ENCODE results near the gene DNER. TPM values are rescaled to one million over a fixed set of nuclear protein-coding genes. Genes with fewer than 3 reads are reported as not detected.

DNER gene
- total RNA-seq, 4 donors from 2014 or later: 1.9 to 24.7 (median 4.9) TPM

- Histone ChIP-seq H3K27me3 (no peaks in the 10 kb centered on the region), H3K27ac (no peak overlapping the region), H3K4me1 (no peaks in the 10 kb centered on the region), H3K9me3 (no peaks in the 10 kb centered on the region), H3K4me3 (no peak overlapping the region), H3K36me3 (no peaks in the 10 kb centered on the region)
- no peak for TF ChIP-seq CTCF (IDR thresholded peaks at IDR 0.05)
- no peak for DNase-seq
- intact Hi-C loops (cut with DNase I; ENCODE audit: low total_unique reads): no loop called here
Observed at GRCh38 chr2:229344955-229345354, 369.4 kb downstream of the DNER start.

- intact Hi-C loops (cut with DNase I; ENCODE audit: low total_unique reads): no loop called here
- no peak for DNase-seq
- Histone ChIP-seq H3K9me3 (no peaks in the 10 kb centered on the region), H3K4me1 (no peaks in the 10 kb centered on the region), H3K27ac (no peak overlapping the region), H3K4me3 (no peak overlapping the region), H3K36me3 (no peaks in the 10 kb centered on the region), H3K27me3 (no peaks in the 10 kb centered on the region)
- no peak for TF ChIP-seq CTCF (IDR thresholded peaks at IDR 0.05)
- TF ChIP-seq POLR2A (IDR thresholded peaks at IDR 0.05): no peak
Observed at GRCh38 chr2:229344151-229344551, 370.2 kb downstream of the DNER start.

- Histone ChIP-seq H3K9me3 (no peaks in the 10 kb centered on the region), H3K4me3 (no peak overlapping the region), H3K27me3 (no peaks in the 10 kb centered on the region), H3K4me1 (no peaks in the 10 kb centered on the region), H3K27ac (no peak overlapping the region), H3K36me3 (no peaks in the 10 kb centered on the region)
- no peak for DNase-seq
- intact Hi-C loops (cut with DNase I; ENCODE audit: low total_unique reads): no loop called here
- no peak for TF ChIP-seq CTCF (IDR thresholded peaks at IDR 0.05)
- no peak for TF ChIP-seq POLR2A (IDR thresholded peaks at IDR 0.05)
Observed at GRCh38 chr2:229343661-229344060, 370.7 kb downstream of the DNER start.

GRCh38 chr2:229342376-229342775, 372.0 kb downstream of the DNER start:
- TF ChIP-seq POLR2A (IDR thresholded peaks at IDR 0.05): no peak
- peak in 2 of 4 experiments; percentile 29 for TF ChIP-seq CTCF (IDR thresholded peaks at IDR 0.05)
- Histone ChIP-seq H3K36me3 (no peaks in the 10 kb centered on the region), H3K9me3 (no peaks in the 10 kb centered on the region), H3K27me3 (no peaks in the 10 kb centered on the region), H3K4me3 (no peak overlapping the region), H3K27ac (no peak overlapping the region), H3K4me1 (no peaks in the 10 kb centered on the region)
- intact Hi-C loops (cut with DNase I; ENCODE audit: low total_unique reads): no loop called here
- peak; percentile 22 to 33 for DNase-seq

GRCh38 chr2:229340086-229340760, 374.1 kb downstream of the DNER start:
- Histone ChIP-seq H3K9me3 (no peaks in the 10 kb centered on the region), H3K27me3 (no peaks in the 10 kb centered on the region), H3K4me3 (no peak overlapping the region), H3K27ac (no peak overlapping the region), H3K4me1 (no peaks in the 10 kb centered on the region), H3K36me3 (no peaks in the 10 kb centered on the region)
- DNase-seq: no peak
- intact Hi-C loops (cut with DNase I; ENCODE audit: low total_unique reads): no loop called here
- TF ChIP-seq CTCF (IDR thresholded peaks at IDR 0.05) (no peak), POLR2A (IDR thresholded peaks at IDR 0.05) (no peak)
